ENCODE results near the gene ANO1. TPM values are rescaled to one million over a fixed set of nuclear protein-coding genes. Genes with fewer than 3 reads are reported as not detected.

ANO1 gene
- total and polyA plus RNA-seq, 11 donors: 4.2 to 17.8 (median 9.4) TPM

GRCh38 chr11:70151671-70152070 is 73.6 kb downstream of the ANO1 start:
- WGBS, 4 donors: 94 to 96% (median 95%) methylated on average over 9 of the region's 9 CpGs
- Histone ChIP-seq H3K27ac (no peak overlapping the region), H3K36me3 (peaks cover 0 to 29% (median 4%) of the 10 kb centered on the region in 9 donors), H3K9me3 (peaks cover 0 to 3% (median 0%) of the 10 kb centered on the region in 12 donors), H3K4me1 (no peaks in the 10 kb centered on the region), H3K27me3 (peaks cover 0 to 13% (median 0%) of the 10 kb centered on the region in 9 donors), H3K4me3 (no peak overlapping the region)
- no peak for ATAC-seq
- intact Hi-C loops (cut with DNase I): no loop called here
- no peak for DNase-seq
- no peak for TF ChIP-seq POLR2A (IDR thresholded peaks at IDR 0.05)
- no peak for TF ChIP-seq CTCF (IDR thresholded peaks at IDR 0.05)

- H3K4me3 ChIP-seq: no peak overlapping the region
- no peaks in the 10 kb centered on the region for H3K4me1 ChIP-seq
- H3K27me3 ChIP-seq: peaks cover 0 to 11% (median 0%) of the 10 kb centered on the region in 9 donors
- H3K27ac ChIP-seq: no peak overlapping the region
- DNase-seq (no peak), ATAC-seq (no peak)
- TF ChIP-seq POLR2A (IDR thresholded peaks at IDR 0.05) (no peak), CTCF (IDR thresholded peaks at IDR 0.05) (no peak)
- peaks cover 0 to 3% (median 0%) of the 10 kb centered on the region in 12 donors for H3K9me3 ChIP-seq
- intact Hi-C loops (cut with DNase I): no loop called here
- H3K36me3 ChIP-seq: peaks cover 0 to 29% (median 4%) of the 10 kb centered on the region in 9 donors
- 89 to 95% (median 91%) methylated on average over 7 of the region's 7 CpGs for WGBS, 4 donors
Observed at GRCh38 chr11:70153133-70153727, 75.1 kb downstream of the ANO1 start.

GRCh38 chr11:70155386-70155785 is 77.3 kb downstream of the ANO1 start:
- intact Hi-C loops (cut with DNase I): no loop called here
- DNase-seq (no peak), ATAC-seq (no peak)
- H3K4me3 ChIP-seq: no peak overlapping the region
- TF ChIP-seq CTCF (IDR thresholded peaks at IDR 0.05): no peak
- TF ChIP-seq POLR2A (IDR thresholded peaks at IDR 0.05): no peak
- peaks cover 0 to 3% (median 0%) of the 10 kb centered on the region in 12 donors for H3K9me3 ChIP-seq
- WGBS, 4 donors: 87 to 91% (median 88%) methylated on average over 14 of the region's 14 CpGs
- peaks cover 0 to 26% (median 4%) of the 10 kb centered on the region in 9 donors for H3K36me3 ChIP-seq
- no peaks in the 10 kb centered on the region for H3K4me1 ChIP-seq
- H3K27me3 ChIP-seq: no peaks in the 10 kb centered on the region
- no peak overlapping the region for H3K27ac ChIP-seq

- TF ChIP-seq CTCF (IDR thresholded peaks at IDR 0.05) (no peak), POLR2A (IDR thresholded peaks at IDR 0.05) (no peak)
- intact Hi-C loops (cut with DNase I): no loop called here
- no peak for DNase-seq
Observed at GRCh38 chr11:70156291-70157037, 78.3 kb downstream of the ANO1 start.

More at GRCh38 chr11:70156291-70157037, 78.3 kb downstream of the ANO1 start:
- Histone ChIP-seq H3K36me3 (peaks cover 0 to 23% (median 4%) of the 10 kb centered on the region in 9 donors), H3K4me3 (no peak overlapping the region), H3K9me3 (peaks cover 0 to 3% (median 0%) of the 10 kb centered on the region in 12 donors), H3K27me3 (no peaks in the 10 kb centered on the region), H3K4me1 (no peaks in the 10 kb centered on the region), H3K27ac (no peak overlapping the region)
- ATAC-seq: no peak
- WGBS, 4 donors: 86 to 88% (median 88%) methylated on average over 18 of the region's 18 CpGs
